HepG2 (cell line): ENCODE results near the gene ETHE1. TPM values are rescaled to one million over a fixed set of nuclear protein-coding genes. Genes with fewer than 3 reads are reported as not detected.

Experiments
- ATAC-seq: fragments of 200-7000 bp; cut with Tn5 transposase; 3 replicates; pipeline ENCODE4 v1.9.1; 2020; ENCODE audit warnings: mild to moderate bottlenecking, moderate library complexity
- BruUV-seq: library from RNA; stranded (reverse); fragments of 400-500 nt; replicated peaks from 2 replicates; lab custom pipeline; 2021; lab: Mats Ljungman, UMichigan
- CTCF ChIA-PET: fragments of 300-600 bp; formaldehyde crosslinking; extraction: SDS; loops from one replicate; lab custom pipeline; 2021; ENCODE audit warnings: low total read pairs, inconsistent platforms, low intra/inter-chr PET ratio; lab: Yijun Ruan, JAX
- POLR2A ChIA-PET: fragments of 350-600 bp; sonication (Branson Sonifier 250); formaldehyde crosslinking; loops from one replicate; lab custom pipeline; 2020; ENCODE audit warnings: antibody characterized with exemption, inconsistent platforms; lab: Yijun Ruan, JAX
- DNase-seq: peaks from one replicate; pipeline ENCODE4 v3.0.0-alpha.2; 2015; ENCODE audit warnings: low spot score
- FAIRE-seq: peaks from 3 replicates; lab custom pipeline; 2011; peaks lifted over from hg19 to GRCh38; lab: Jason Lieb, UNC
- H2AFZ ChIP-seq: one replicate; pipeline ENCODE4 v1.6.1; 2011; ENCODE audit warnings: low read length, inconsistent platforms
- H3K27ac ChIP-seq: fragments of 300-600 bp; 3 replicates; pipeline ENCODE4 v1.8.0; 2011; ENCODE audit warnings: mixed run types, mild to moderate bottlenecking, mixed read lengths, low read length, inconsistent platforms; ENCODE audit not compliant: insufficient read depth; ENCODE audit errors: extremely low read length
- H3K27me3 ChIP-seq, 2 experiments: fragments of 200-600 bp in 1 of 2; 2 replicates in 1 of 2; 3 replicates in 1 of 2; pipeline versions ENCODE4 v1.6.0 to v1.8.0; 2011; ENCODE audit warnings: low read length in 2 of 2, mild to moderate bottlenecking in 2 of 2, moderate library complexity in 2 of 2, inconsistent platforms in 1 of 2; ENCODE audit not compliant: insufficient read depth in 2 of 2, control insufficient read depth in 1 of 2
- H3K36me3 ChIP-seq, 2 experiments: fragments of 200-600 bp in 1 of 2; replicated peaks in 1 of 2; 2 replicates in 1 of 2; 3 replicates in 1 of 2; pipeline versions ENCODE4 v1.5.1 to v1.8.0; 2011; ENCODE audit warnings: low read length in 2 of 2, inconsistent platforms in 1 of 2; ENCODE audit not compliant: insufficient read depth in 2 of 2, control insufficient read depth in 1 of 2
- H3K4me1 ChIP-seq: 2 replicates; pipeline ENCODE4 v1.5.1; 2012; ENCODE audit warnings: low read length, inconsistent platforms; ENCODE audit not compliant: insufficient read depth
- H3K4me2 ChIP-seq: 2 replicates; pipeline ENCODE4 v1.6.0; 2011; ENCODE audit warnings: low read depth, low read length, inconsistent platforms
- H3K4me3 ChIP-seq, 3 experiments: fragments of 200-600 bp in 1 of 3; sonication (generic), shearing (Covaris generic) in 1 of 3; replicated peaks in 1 of 3; 2 replicates each; pipeline ENCODE4 v1.5.1; 2011 to 2016; ENCODE audit warnings: low read length in 3 of 3, inconsistent platforms in 2 of 3, low read depth in 2 of 3, mild to moderate bottlenecking in 2 of 3, control low read depth in 1 of 3, mixed read lengths in 1 of 3; ENCODE audit not compliant: insufficient read depth in 1 of 3
- H3K79me2 ChIP-seq: one replicate; pipeline ENCODE4 v1.6.1; 2011; ENCODE audit warnings: low read length, inconsistent platforms; ENCODE audit not compliant: insufficient read depth
- H3K9ac ChIP-seq: 2 replicates; pipeline ENCODE4 v1.6.0; 2011; ENCODE audit warnings: mild to moderate bottlenecking, low read depth, low read length, inconsistent platforms; ENCODE audit not compliant: insufficient read depth
- H3K9me3 ChIP-seq: 2 replicates; pipeline ENCODE4 v1.5.1; 2012; ENCODE audit warnings: mild to moderate bottlenecking, low read length
- H4K20me1 ChIP-seq: 2 replicates; pipeline ENCODE4 v1.6.0; 2011; ENCODE audit warnings: inconsistent platforms, mild to moderate bottlenecking, low read length, moderate library complexity; ENCODE audit not compliant: insufficient read depth
- ASH2L ChIP-seq: fragments of 300-600, 200-600 bp; sonication (generic); IDR thresholded peaks from 2 replicates; pipeline ENCODE4 v1.7.0; 2017; ENCODE audit warnings: low read depth, mild to moderate bottlenecking, moderate library complexity, mixed read lengths, low read length; ENCODE audit not compliant: insufficient read length
- MBD4 ChIP-seq: IDR thresholded peaks from 2 replicates; pipeline ENCODE4 v1.6.1; 2012; ENCODE audit warnings: low read length, inconsistent platforms, borderline replicate concordance
- ZNF10 ChIP-seq: sonication (generic); formaldehyde crosslinking; IDR thresholded peaks from 2 replicates; pipeline ENCODE4 v1.4.0; 2020; ENCODE audit warnings: mild to moderate bottlenecking, low read depth, missing genetic modification reagents, borderline replicate concordance
- ZNF619 ChIP-seq: sonication (generic); formaldehyde crosslinking; IDR thresholded peaks from 2 replicates; pipeline ENCODE4 v1.4.0; 2020; ENCODE audit warnings: mild to moderate bottlenecking, missing genetic modification reagents
- WGBS: methylation state at CpG from one replicate; pipeline ENCODE4 v1.1.6; 2017; ENCODE audit warnings: low lambda C conversion rate; 5-methylcytosine and 5-hydroxymethylcytosine counted together
- in situ Hi-C: cut with HindIII; loops from 2 replicates; pipeline ENCODE4 v1.10.0; 2017; ENCODE audit warnings: low pct_unique_long_range_greater_than_20kb; ENCODE audit not compliant: extremely low pct_ligation_motif_present
- intact Hi-C: fragments of 100-400 bp; cut with micrococcal nuclease; formaldehyde crosslinking; loops from one replicate; pipeline ENCODE4 v1.10.0; 2022; ENCODE audit not compliant: unreplicated experiment
- polyA plus RNA-seq, 8 experiments: library from polyadenylated mRNA; depleted of rRNA in 3 of 8; stranded (reverse) in 7 of 8; unstranded in 1 of 8; fragments of >200 nt; fragmentation: Illumina TruSeq in 4 of 8; extraction: Trizol in 4 of 8; gene quantifications; 2 replicates each; pipeline versions ENCODE4 v1.2.1 to v1.2.3, GENCODE V29; 2011 to 2016; ENCODE audit warnings: low read depth in 4 of 8, missing spikeins in 1 of 8, mixed read lengths in 1 of 8; ENCODE audit not compliant: insufficient read depth in 1 of 8
- total RNA-seq, 5 experiments: library from RNA; depleted of rRNA; stranded (reverse); fragments of >200 nt; fragmentation: Illumina TruSeq; extraction: Trizol; gene quantifications; 2 replicates each; pipeline ENCODE4 v1.2.3, GENCODE V29; 2016; ENCODE audit warnings: low read depth in 1 of 5
- TF ChIP-seq, protein P1 (sequence below): sonication (generic); formaldehyde crosslinking; IDR thresholded peaks from 2 replicates; pipeline ENCODE4 v1.4.0; 2020; ENCODE audit warnings: mild to moderate bottlenecking, missing genetic modification reagents

ETHE1 gene
- total and polyA plus RNA-seq, 2 of the 13 experiments (the other 11 are each of a cell fraction or from before 2014, with no cell fraction given) = 32.5 to 58.4 TPM

DNA sequence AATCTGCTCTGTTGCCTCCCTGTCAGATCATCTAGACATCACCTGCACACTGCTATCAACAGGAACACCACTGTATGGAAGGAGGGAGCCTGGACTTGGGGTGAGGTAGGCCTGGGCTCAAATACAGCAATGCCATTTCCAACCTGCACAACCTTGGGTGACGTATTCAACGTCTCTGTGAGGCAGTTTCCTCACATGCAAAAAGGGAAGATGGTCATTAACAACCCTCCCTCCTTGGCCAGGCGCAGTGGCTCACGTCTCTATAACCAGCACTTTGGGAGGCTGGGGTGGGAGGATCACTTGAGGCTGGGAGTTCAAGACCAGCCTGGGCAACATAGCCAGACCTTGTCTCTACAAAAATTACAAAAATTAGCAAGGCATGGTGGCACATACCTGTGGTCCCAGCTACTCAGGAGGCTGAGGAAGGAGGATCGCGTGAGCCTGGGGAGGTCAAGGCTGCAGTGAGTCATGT lies 35.3 kb upstream of the ETHE1 start:
- Histone ChIP-seq H3K4me3 (no peak overlapping the region), H3K9me3 (no peaks in the 10 kb centered on the region), H3K9ac (no peak overlapping the region), H3K4me1 (no peaks in the 10 kb centered on the region), H3K36me3 (peaks cover 1 to 24% of the 10 kb centered on the region in 2 experiments; a peak in 4 of 5 replicates), H3K79me2 (no peaks in the 10 kb centered on the region), H2AFZ (no peak overlapping the region), H3K27me3 (no peaks in the 10 kb centered on the region), H3K27ac (no peak overlapping the region), H4K20me1 (no peaks in the 10 kb centered on the region), H3K4me2 (no peak overlapping the region)
- FAIRE-seq = no peak
- ChIA-PET POLR2A (no interaction called here), CTCF (no interaction called here)
- no peak for TF ChIP-seq ZNF619 (CRISPR knock-in tag)
- no peak for TF ChIP-seq ZNF10 (CRISPR knock-in tag)
- TF ChIP-seq, protein P1, sequence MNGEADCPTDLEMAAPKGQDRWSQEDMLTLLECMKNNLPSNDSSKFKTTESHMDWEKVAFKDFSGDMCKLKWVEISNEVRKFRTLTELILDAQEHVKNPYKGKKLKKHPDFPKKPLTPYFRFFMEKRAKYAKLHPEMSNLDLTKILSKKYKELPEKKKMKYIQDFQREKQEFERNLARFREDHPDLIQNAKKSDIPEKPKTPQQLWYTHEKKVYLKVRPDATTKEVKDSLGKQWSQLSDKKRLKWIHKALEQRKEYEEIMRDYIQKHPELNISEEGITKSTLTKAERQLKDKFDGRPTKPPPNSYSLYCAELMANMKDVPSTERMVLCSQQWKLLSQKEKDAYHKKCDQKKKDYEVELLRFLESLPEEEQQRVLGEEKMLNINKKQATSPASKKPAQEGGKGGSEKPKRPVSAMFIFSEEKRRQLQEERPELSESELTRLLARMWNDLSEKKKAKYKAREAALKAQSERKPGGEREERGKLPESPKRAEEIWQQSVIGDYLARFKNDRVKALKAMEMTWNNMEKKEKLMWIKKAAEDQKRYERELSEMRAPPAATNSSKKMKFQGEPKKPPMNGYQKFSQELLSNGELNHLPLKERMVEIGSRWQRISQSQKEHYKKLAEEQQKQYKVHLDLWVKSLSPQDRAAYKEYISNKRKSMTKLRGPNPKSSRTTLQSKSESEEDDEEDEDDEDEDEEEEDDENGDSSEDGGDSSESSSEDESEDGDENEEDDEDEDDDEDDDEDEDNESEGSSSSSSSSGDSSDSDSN (CRISPR knock-in tag) = no peak
- TF ChIP-seq ASH2L = no peak
- TF ChIP-seq MBD4 = no peak
- intact Hi-C loops = no loop called here
- DNase-seq = no peak
- ATAC-seq = no peak
- in situ Hi-C loops = no loop called here
- BruUV-seq = no TSS peak
- WGBS = 93% methylated on average over 6 of the region's 6 CpGs
